GM12878 (cell line): ENCODE measurements around the gene SERBP1. TPM values are rescaled to one million over a fixed set of nuclear protein-coding genes. Genes with fewer than 3 reads are reported as not detected.

Experiments used
- ATAC-seq: fragments of 200-7000 bp; cut with Tn5 transposase; 3 replicates; pipeline ENCODE4 v1.9.1; 2020; ENCODE audit warnings: mild to moderate bottlenecking, moderate library complexity
- BruUV-seq: library from RNA; stranded (reverse); fragments of 400-500 nt; replicated peaks from 2 replicates; lab custom pipeline; 2021; lab: Mats Ljungman, UMichigan
- CTCF ChIA-PET: fragments of 300-600 bp; sonication (Branson Sonifier 250); formaldehyde crosslinking; extraction: SDS; loops from one replicate; lab custom pipeline; 2021; ENCODE audit warnings: inconsistent platforms; lab: Yijun Ruan, JAX
- POLR2A ChIA-PET: fragments of 350-600 bp; formaldehyde crosslinking; extraction: SDS; loops from one replicate; lab custom pipeline; 2021; ENCODE audit warnings: inconsistent platforms; lab: Charles Lee
- RAD21 ChIA-PET: fragments of 300-600 bp; sonication (Branson Sonifier 250); formaldehyde crosslinking; loops from one replicate; lab custom pipeline; 2023; ENCODE audit warnings: antibody characterized with exemption; ENCODE audit not compliant: unreplicated experiment; lab: Charles Lee
- SMC1A ChIA-PET: fragments of 300-600 bp; sonication (Branson Sonifier 250); formaldehyde crosslinking; loops from one replicate; lab custom pipeline; 2023; ENCODE audit not compliant: unreplicated experiment, uncharacterized antibody; lab: Charles Lee
- DNase-seq: peaks from one replicate; pipeline ENCODE4 v3.0.0-alpha.2; 2011; ENCODE audit warnings: low read depth, low spot score
- FAIRE-seq: peaks from 3 replicates; lab custom pipeline; 2011; peaks lifted over from hg19 to GRCh38; lab: Jason Lieb, UNC
- H2AFZ ChIP-seq: 2 replicates; pipeline ENCODE4 v1.6.0; 2011; ENCODE audit warnings: low read depth, low read length, control low read depth; ENCODE audit not compliant: control insufficient read depth
- H3K27ac ChIP-seq: 2 replicates; pipeline ENCODE4 v1.5.1; 2011; ENCODE audit warnings: control low read depth; ENCODE audit not compliant: control insufficient read depth, insufficient read depth
- H3K27me3 ChIP-seq, 2 experiments: replicated peaks in 1 of 2; 2 replicates each; pipeline versions ENCODE4 v1.6.0 to v1.6.1; 2011; ENCODE audit warnings: low read length in 1 of 2; ENCODE audit not compliant: control insufficient read depth in 2 of 2, insufficient read depth in 2 of 2
- H3K36me3 ChIP-seq, 2 experiments: 2 replicates each; pipeline ENCODE4 v1.5.1; 2011; ENCODE audit warnings: low read length in 1 of 2; ENCODE audit not compliant: control insufficient read depth in 2 of 2, insufficient read depth in 2 of 2
- H3K4me1 ChIP-seq: 2 replicates; pipeline ENCODE4 v1.6.1; 2011; ENCODE audit warnings: mild to moderate bottlenecking, low read length, moderate library complexity, mixed read lengths; ENCODE audit not compliant: control insufficient read depth, insufficient read depth
- H3K4me2 ChIP-seq: 2 replicates; pipeline ENCODE4 v1.6.0; 2011; ENCODE audit warnings: control low read depth; ENCODE audit not compliant: control insufficient read depth, insufficient read depth
- H3K4me3 ChIP-seq: fragments of 200-600 bp; sonication (generic); 2 replicates; pipeline ENCODE4 v1.5.1; 2016
- H3K79me2 ChIP-seq: 2 replicates; pipeline ENCODE4 v1.6.0; 2011; ENCODE audit warnings: low read length; ENCODE audit not compliant: control insufficient read depth, insufficient read depth
- H3K9ac ChIP-seq: 2 replicates; pipeline ENCODE4 v1.8.0; 2011; ENCODE audit warnings: low read length, control low read depth, mixed read lengths; ENCODE audit not compliant: control insufficient read depth, insufficient read depth
- H3K9me3 ChIP-seq: replicated peaks from 3 replicates; pipeline ENCODE4 v1.5.1; 2011; ENCODE audit warnings: mild to moderate bottlenecking, low read length; ENCODE audit not compliant: control insufficient read depth, insufficient read depth
- H4K20me1 ChIP-seq: 2 replicates; pipeline ENCODE4 v1.6.0; 2011; ENCODE audit not compliant: control insufficient read depth, insufficient read depth
- CREB1 ChIP-seq: IDR thresholded peaks from 2 replicates; pipeline ENCODE4 v1.6.1; 2012; ENCODE audit warnings: low read depth, mild to moderate bottlenecking, inconsistent platforms
- LARP7 ChIP-seq: fragments of 450-650 bp; IDR thresholded peaks from 2 replicates; pipeline ENCODE4 v1.6.1; 2017; ENCODE audit warnings: mild to moderate bottlenecking
- MEF2B ChIP-seq: fragments of 450-650 bp; IDR thresholded peaks from 2 replicates; pipeline ENCODE4 v1.6.1; 2018; ENCODE audit warnings: mild to moderate bottlenecking, moderate library complexity; ENCODE audit not compliant: partially characterized antibody, poor library complexity, severe bottlenecking
- NFIC ChIP-seq: IDR thresholded peaks from 2 replicates; pipeline ENCODE4 v1.6.1; 2012; ENCODE audit warnings: low read depth, mild to moderate bottlenecking, inconsistent platforms, low read length, moderate library complexity
- PAX5 ChIP-seq: IDR thresholded peaks from 2 replicates; pipeline ENCODE4 v1.6.1; 2011; ENCODE audit warnings: low read depth, low read length, borderline replicate concordance
- RFX5 ChIP-seq: IDR thresholded peaks from 2 replicates; pipeline ENCODE4 v1.6.1; 2011; ENCODE audit warnings: low read depth, low read length, improper control_type of control experiment
- SMAD1 ChIP-seq: fragments of 450-650 bp; IDR thresholded peaks from 2 replicates; pipeline ENCODE4 v1.6.1; 2018; ENCODE audit warnings: mild to moderate bottlenecking, low read depth; ENCODE audit not compliant: partially characterized antibody
- SREBF2 ChIP-seq: IDR thresholded peaks from 2 replicates; pipeline ENCODE4 v1.6.1; 2012; ENCODE audit warnings: mild to moderate bottlenecking, low read length
- YY1 ChIP-seq: IDR thresholded peaks from 2 replicates; pipeline ENCODE4 v1.6.1; 2011; ENCODE audit warnings: low read depth, mild to moderate bottlenecking, low read length
- ZBED1 ChIP-seq: IDR thresholded peaks from 2 replicates; pipeline ENCODE4 v1.6.1; 2016; ENCODE audit warnings: borderline replicate concordance
- ZNF384 ChIP-seq: IDR thresholded peaks from 2 replicates; pipeline ENCODE4 v1.6.1; 2012; ENCODE audit warnings: low read depth, mild to moderate bottlenecking, low read length, improper control_type of control experiment, borderline replicate concordance
- ZNF622 ChIP-seq: fragments of 450-650 bp; IDR thresholded peaks from 2 replicates; pipeline ENCODE4 v1.6.1; 2017; ENCODE audit warnings: mild to moderate bottlenecking, inconsistent platforms
- WGBS: methylation state at CpG from one replicate; pipeline ENCODE4 v1.1.6; 2016; ENCODE audit warnings: low lambda C conversion rate; ENCODE audit not compliant: insufficient replicate concordance, insufficient coverage; ENCODE audit errors: missing lambda C conversion rate; 5-methylcytosine and 5-hydroxymethylcytosine counted together
- in situ Hi-C: fragments of 300-500 bp; cut with MboI; formaldehyde crosslinking; loops from 9 replicates; pipeline ENCODE4 v1.14.3; 2018; ENCODE audit warnings: mixed read lengths
- intact Hi-C: fragments of 100-400 bp; cut with micrococcal nuclease; formaldehyde crosslinking; loops from one replicate; pipeline ENCODE4 v1.14.2; 2022; ENCODE audit not compliant: unreplicated experiment
- polyA plus RNA-seq, 11 experiments: library from polyadenylated mRNA; depleted of rRNA in 4 of 11; unstranded in 6 of 11; stranded (reverse) in 5 of 11; fragments of >200 nt; fragmentation: Nextera tagmentation in 4 of 11; fragmentation: Illumina TruSeq in 1 of 11; extraction: Ambion mirVana in 4 of 11; extraction: Trizol in 1 of 11; gene quantifications; 1 replicate in 1 of 11; 2 replicates in 10 of 11; pipeline versions ENCODE4 v1.2.1 to v1.2.3, GENCODE V29; 2011 to 2016; ENCODE audit warnings: inconsistent platforms in 2 of 11, missing spikeins in 2 of 11, low read depth in 1 of 11
- total RNA-seq, 4 experiments: library from RNA; depleted of rRNA in 3 of 4; stranded (reverse); fragments of >200 nt in 3 of 4; fragmentation: Illumina TruSeq in 1 of 4; extraction: Trizol in 1 of 4; gene quantifications; 2 replicates each; pipeline versions ENCODE4 v1.2.1 to v1.2.3, GENCODE V29; 2013 to 2021
- TF ChIP-seq, protein P1 (sequence below): IDR thresholded peaks from 2 replicates; pipeline ENCODE4 v1.6.1; 2011; ENCODE audit warnings: borderline replicate concordance, low read depth, mild to moderate bottlenecking, moderate library complexity, low read length; ENCODE audit not compliant: insufficient read depth, poor library complexity, severe bottlenecking

Gene SERBP1
- total and polyA plus RNA-seq, 10 of the 15 experiments (the other 5 are each of a cell fraction or from before 2014, with no cell fraction given): 76.7 to 509 (median 384) TPM

- no peak for FAIRE-seq
- Histone ChIP-seq H3K36me3 (no peaks in the 10 kb centered on the region), H3K27ac (no peak overlapping the region)
- BruUV-seq: no TSS peak
- ChIA-PET CTCF (no interaction called here), SMC1A (no interaction called here)
- TF ChIP-seq ZBED1 (no peak), PAX5 (no peak), YY1 (no peak), LARP7 (no peak), NFIC (no peak), MEF2B (no peak), CREB1 (no peak), ZNF384 (no peak), SMAD1 (no peak)
- TF ChIP-seq, all 136 proteins: peak for 0
- no peaks in the 10 kb centered on the region for H3K4me1 ChIP-seq
- no peak overlapping the region for H3K4me3 ChIP-seq
- WGBS: 21% methylated on average over 4 of the region's 4 CpGs
- no peak overlapping the region for H3K9ac ChIP-seq
- intact Hi-C loops: no loop called here
- peaks cover 0 to 2% of the 10 kb centered on the region in 2 experiments; a peak in 1 of 4 replicates for H3K27me3 ChIP-seq
- ChIA-PET POLR2A (no interaction called here), RAD21 (no interaction called here)
- ATAC-seq: no peak
- DNase-seq: no peak
- H3K79me2 ChIP-seq: no peaks in the 10 kb centered on the region
- H4K20me1 ChIP-seq: no peaks in the 10 kb centered on the region
- H2AFZ ChIP-seq: no peak overlapping the region
- H3K9me3 ChIP-seq: no peaks in the 10 kb centered on the region; the same call in 2 of the 3 replicates
- in situ Hi-C loops: no loop called here
- no peak overlapping the region for H3K4me2 ChIP-seq
These were observed 35.2 kb upstream of the SERBP1 start for GRCh38 chr1:67465375-67465774.

GRCh38 chr1:67464746-67465145, 34.5 kb upstream of the SERBP1 start:
- no peaks in the 10 kb centered on the region for H3K36me3 ChIP-seq
- DNase-seq (no peak), FAIRE-seq (no peak), ATAC-seq (no peak)
- in situ Hi-C loops: no loop called here
- WGBS: 5% methylated on average over 5 of the region's 5 CpGs
- no peaks in the 10 kb centered on the region; the same call in 2 of the 3 replicates for H3K9me3 ChIP-seq
- H3K79me2 ChIP-seq: no peaks in the 10 kb centered on the region
- TF ChIP-seq, protein P1, sequence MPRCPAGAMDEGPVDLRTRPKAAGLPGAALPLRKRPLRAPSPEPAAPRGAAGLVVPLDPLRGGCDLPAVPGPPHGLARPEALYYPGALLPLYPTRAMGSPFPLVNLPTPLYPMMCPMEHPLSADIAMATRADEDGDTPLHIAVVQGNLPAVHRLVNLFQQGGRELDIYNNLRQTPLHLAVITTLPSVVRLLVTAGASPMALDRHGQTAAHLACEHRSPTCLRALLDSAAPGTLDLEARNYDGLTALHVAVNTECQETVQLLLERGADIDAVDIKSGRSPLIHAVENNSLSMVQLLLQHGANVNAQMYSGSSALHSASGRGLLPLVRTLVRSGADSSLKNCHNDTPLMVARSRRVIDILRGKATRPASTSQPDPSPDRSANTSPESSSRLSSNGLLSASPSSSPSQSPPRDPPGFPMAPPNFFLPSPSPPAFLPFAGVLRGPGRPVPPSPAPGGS: no peak
- TF ChIP-seq SREBF2: no peak
- no peak for TF ChIP-seq ZNF622
- no peak for TF ChIP-seq RFX5
- intact Hi-C loops: no loop called here
- H3K27ac ChIP-seq: no peak overlapping the region
- H2AFZ ChIP-seq: no peak overlapping the region
- no peak overlapping the region for H3K9ac ChIP-seq
- SMC1A ChIA-PET: interaction anchor here (1.0 kb wide), 1 partner anchor 29 kb away, joined by 3 read pairs; no protein-coding TSS in a partner anchor
- RAD21 ChIA-PET: no interaction called here
- H3K4me2 ChIP-seq: no peak overlapping the region
- CTCF ChIA-PET: interaction anchor here (1.6 kb wide), 1 partner anchor 36 kb away, joined by 4 read pairs; no protein-coding TSS in a partner anchor
- no peaks in the 10 kb centered on the region for H4K20me1 ChIP-seq
- H3K27me3 ChIP-seq: peaks cover 0 to 2% of the 10 kb centered on the region in 2 experiments; a peak in 1 of 4 replicates
- no peaks in the 10 kb centered on the region for H3K4me1 ChIP-seq
- POLR2A ChIA-PET: no interaction called here
- no TSS peak for BruUV-seq
- H3K4me3 ChIP-seq: no peak overlapping the region
